GM18519 (cell line): ENCODE data around the gene RBBP8.

Experiments
- ATAC-seq: cut with Tn5 transposase; IDR thresholded peaks from one replicate; pipeline ENCODE4 v1.9.1; 2021; ENCODE audit warnings: mild to moderate bottlenecking, moderate library complexity; ENCODE audit not compliant: unreplicated experiment, low FRiP score

The RBBP8 gene

DNA sequence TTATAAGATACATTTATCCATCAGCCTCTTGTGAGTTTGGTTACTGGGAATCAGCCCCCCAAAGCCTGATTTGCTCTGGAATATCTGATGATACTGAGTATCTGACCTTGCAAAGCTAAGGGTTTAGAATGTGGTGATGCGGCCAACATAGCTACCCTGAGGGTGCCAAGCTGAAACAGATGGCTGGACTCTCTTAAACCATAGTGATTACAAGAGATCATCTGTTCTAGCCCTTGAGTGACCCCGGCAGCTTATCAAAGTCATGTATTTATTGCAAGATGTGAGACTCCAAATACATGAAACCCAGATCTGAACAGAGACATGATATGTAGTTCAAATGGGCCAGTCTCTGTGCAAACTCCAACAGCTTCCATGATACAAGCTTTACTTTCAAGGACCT lies 124.0 kb downstream of the RBBP8 start:
- no peak for ATAC-seq

DNA sequence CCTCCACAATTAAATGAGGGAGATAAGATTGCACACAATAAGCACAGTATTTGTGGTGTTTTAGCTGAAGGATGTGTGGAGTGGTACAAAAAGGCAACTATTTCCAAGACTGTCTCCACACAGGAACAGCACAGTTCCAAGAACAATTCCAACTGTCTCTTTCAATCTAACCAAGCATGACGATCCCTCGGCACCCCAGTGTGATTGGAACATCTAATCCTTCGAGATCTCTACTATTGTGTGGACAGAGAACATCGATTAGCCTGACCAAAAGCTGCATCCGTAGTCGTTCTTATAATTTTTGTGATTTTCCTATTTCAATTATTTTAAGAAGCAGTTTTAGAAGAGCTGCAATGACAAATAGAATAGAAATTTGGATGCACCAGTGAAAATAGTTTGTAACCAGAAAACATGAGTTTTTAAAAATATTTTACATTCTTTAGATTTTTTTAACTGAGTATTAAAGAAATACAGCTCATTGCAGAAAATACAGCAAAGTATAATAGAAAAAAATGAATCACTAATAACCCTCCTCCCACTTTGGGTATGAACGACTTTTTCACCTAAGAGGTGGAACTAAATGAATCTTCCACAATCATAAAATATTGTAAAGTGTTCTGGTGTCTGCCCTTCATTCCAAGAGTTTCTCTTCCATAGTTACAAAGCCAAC lies 125.8 kb downstream of the RBBP8 start:
- no peak for ATAC-seq

DNA sequence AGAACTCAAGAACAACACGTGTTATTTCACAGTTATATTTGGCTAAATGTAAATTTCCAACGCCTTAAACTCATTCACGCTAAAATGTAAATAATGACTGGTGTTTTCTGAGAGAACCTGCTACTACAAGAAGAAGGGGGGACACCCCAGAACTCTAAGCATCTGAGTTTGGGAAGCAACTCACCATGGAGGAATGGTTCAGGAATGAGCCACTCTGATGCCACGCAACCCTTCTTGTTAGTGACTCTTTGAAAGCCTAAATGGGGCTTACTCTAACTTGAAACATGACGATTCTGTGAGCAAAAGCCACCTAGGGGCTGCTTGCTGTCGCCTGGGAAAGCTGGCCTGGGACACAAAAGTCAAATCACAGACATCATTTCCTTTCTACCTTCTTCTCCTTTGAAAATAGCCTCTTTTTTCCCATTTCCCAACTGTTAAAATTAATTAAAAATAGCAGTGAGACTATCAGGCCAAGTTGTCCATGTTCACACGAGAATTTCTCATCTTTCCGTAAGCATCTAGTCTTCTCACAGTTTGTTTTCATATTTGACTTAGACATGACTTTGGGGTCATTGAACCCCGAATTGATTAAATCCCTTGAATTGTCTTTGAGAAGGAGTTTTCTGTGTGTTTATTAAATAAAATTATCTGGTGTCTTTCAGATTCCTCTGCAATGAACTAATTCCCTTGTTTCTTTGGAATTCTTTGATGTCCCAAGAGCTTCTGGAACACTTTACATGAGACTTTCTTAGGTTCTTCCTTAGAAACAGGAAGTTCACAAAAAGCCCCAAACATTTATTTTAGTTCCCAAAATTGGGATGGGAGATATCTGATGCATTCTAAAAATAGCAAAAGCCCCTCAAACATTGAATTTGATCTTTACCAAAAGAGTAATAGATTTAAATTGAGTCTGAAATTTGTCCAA lies 126.7 kb downstream of the RBBP8 start:
- ATAC-seq: no peak

DNA sequence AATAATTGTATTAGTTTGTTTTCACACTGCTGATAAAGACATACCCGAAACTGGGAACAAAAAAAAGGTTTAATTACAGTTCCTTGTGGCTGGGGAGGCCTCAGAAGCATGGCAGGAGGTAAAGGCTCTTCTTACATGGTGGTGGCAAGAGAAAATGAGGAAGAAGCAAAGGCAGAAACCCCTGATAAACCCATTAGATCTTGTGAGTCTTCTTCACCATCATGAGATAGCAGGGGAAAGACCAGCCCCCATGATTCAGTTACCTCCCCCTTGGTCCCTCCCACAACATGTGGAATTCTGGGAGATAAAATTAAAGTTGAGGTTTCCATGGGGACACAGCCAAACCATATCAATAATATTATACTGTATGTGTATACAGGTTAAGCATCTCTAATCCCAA lies 128.9 kb downstream of the RBBP8 start:
- no peak for ATAC-seq

DNA sequence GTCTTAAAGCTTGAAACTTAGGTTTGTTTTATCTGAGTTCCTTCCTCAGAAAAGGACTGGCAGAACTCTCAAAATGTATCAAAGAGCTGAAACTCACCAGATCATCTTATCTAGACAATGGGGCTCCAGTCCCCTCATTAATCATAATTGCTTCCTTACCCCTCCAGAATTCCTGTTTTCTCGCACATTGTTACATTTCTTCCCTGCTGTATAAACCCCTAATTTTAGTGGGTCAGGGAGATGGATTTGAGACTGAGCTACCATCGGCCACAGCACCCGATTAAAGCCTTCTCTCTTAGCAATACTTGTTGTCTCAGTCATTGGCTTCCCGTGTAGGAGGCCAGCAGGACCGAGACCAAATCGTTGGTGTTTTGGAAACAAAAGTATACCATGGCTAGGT lies 130.4 kb downstream of the RBBP8 start:
- no peak for ATAC-seq

DNA sequence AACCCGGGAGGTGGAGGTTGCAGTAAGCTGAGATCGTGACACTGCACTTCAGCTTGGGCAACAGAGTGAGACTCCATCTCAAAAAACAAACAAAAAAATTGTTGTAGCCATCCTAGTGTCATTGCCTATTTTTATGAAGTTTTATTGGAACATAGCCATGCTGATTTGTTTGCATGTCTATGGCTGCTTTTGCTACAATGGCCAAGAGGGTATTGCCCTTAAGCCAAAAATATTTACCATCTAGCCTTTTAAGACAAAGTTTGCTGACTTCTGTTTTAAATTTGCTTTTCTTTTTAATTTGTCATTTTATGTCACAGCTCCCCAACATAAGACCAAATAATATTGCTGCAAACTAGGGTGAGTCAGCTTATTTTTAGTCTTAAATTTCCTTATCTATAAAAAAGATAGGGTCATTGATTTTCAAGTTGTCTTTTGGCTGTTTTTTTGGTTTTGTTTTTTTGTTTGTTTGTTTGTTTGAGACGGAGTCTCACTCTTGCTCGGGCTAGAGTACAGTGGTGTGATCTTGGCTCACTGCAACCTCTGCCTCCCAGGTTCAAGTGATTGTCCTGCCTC lies 132.2 kb downstream of the RBBP8 start:
- no peak for ATAC-seq

DNA sequence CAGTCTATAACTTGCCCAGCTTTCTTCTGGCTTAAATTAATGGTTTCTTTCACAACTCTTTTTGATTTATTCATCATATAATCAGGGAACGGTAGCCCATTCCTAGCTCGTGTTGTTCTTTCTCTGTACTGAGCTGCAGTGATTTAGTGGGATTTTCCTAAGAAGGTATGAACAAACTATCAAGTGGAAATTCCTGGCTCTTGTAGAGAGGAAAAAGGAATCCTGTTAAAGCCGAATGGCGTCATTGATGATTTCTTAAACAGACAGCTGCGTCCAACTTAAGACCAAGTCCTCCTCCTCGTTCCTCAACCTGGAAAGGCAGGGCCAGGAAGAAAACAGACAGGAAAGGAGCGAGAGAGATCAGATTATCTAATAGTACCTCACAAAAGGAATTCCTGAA lies 132.9 kb downstream of the RBBP8 start:
- no peak for ATAC-seq

DNA sequence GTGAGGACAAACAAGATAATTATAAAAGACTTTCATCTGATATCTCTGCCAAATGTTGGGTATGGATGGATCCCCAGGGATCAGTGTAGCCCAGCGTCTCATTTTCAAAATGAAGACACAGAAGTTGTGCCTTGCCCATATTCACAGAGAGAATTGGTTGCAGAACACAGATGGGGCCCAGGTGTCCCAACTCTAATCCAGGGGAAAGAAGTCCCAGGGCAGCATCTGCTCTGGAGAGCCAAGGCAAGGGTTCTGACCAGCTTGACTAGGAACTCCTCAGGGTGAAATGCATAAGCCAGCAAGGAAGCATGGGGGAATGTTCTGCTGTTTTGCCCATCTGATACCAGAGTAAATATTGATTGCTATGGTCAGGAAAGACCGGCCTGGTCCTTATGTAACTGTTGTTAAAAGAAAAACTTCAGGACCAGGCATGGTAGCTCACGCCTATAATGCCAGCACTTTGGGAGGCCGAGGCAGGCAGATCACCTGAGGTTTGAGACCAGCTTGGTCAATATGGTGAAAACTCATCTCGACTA lies 133.4 kb downstream of the RBBP8 start:
- ATAC-seq: no peak

DNA sequence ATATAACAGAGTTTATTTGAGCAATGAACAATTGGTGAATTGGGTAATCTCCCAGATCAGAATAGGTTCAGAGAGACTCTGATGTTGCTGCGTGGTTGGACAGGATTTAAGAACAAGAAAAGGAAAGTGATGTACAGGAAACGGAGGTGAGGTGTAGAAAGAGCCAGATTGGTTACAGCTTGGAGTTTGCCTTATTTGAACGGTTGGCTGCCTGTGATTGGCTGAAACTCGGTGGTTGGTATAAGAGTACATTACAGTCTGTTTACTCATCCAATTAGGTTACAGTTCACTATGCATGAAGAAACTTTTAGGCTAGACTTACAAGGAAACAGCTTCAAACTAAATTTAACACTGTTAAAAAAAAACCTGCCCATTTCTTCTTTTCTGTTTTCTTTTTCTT lies 134.1 kb downstream of the RBBP8 start:
- no peak for ATAC-seq

DNA sequence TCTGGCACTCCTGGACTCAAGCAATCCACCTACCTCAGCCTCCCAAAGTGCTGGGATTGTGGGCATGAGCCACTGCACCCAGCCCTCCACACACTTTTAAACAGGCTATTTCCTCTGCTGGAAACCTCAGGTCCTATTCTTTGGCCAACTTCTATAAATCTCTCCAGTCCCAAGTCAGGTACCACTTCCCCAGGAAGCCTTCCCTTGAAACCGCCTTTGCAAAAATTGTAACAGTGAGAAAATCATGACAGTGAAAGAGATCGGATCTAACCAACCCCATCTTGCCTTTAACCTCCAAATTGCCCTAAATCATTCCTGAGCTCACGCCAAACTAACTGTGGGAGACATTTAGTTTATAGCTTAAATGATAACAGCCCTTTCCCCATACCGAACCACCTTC lies 134.9 kb downstream of the RBBP8 start:
- ATAC-seq: no peak

DNA sequence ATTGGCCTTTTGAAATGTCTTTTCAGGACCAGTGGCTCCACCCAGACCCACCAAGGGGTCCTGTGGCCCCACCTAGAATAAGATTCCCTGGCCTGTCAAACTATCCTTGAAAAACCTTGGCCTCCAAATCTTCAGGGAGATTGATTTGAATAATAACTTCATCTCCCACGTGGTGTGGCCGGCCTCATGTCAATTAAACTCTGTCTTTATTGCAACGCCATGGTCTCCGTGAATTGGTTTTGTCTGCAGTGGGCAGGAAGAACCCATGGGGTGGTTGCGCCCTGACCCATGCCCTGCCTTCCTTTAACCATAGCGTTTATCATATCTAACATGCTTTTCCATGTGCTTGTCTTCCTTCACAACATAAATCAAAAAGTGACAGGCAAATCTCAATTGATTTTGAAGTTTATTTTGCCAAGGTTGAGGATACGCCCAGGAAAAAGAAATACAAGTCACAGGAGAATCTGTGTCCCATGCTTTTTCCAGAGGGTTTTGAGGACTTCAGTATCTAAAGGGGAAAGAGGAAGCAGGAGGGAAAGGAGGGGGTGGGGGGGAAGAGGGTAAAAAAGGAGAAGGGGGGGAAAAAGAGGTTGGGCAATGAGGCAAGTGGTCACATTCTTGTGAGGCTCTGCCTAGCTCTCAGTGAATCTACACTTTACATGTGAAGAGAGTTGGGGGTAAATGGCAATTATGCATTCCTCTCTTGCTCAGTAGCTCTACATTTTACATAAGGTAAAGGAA lies 135.6 kb downstream of the RBBP8 start:
- no peak for ATAC-seq

DNA sequence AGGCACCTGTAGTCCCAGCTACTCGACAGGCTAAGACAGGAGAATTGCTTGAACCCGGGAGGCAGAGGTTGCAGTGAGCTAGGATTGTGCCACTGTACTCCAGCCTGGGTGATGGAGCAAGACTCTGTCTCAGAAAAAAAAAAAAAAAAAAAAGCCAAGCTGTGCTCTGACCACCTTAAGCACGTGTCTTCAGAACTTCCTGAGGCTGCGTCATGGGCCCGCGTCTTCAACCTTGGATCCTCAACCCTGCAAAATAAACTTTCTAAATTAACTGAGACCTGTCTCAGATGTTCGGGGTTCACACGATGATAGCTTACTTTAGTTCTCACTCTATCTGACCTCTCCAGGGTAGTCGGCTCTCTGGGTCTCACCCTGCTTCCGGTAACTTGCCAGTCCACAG lies 136.4 kb downstream of the RBBP8 start:
- ATAC-seq: no peak

DNA sequence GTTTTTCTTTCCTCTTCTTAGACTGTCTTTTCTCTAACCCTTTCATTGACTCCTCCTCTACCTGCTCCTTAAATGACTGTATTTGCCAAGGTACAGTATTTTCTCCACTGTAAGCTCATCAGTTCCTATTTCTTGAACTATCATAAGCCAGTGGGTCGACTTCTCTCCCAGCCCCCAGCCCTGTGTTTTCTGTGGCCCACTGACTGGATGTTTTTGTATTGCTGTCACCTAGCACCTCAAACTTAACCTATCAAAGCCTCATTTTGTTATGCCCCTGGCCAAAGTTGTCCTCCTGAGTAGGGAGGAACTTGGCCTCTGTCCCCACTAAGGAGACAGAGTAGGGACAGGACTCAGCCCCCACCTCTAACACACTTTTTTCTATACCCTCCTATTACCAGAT lies 136.8 kb downstream of the RBBP8 start:
- no peak for ATAC-seq

DNA sequence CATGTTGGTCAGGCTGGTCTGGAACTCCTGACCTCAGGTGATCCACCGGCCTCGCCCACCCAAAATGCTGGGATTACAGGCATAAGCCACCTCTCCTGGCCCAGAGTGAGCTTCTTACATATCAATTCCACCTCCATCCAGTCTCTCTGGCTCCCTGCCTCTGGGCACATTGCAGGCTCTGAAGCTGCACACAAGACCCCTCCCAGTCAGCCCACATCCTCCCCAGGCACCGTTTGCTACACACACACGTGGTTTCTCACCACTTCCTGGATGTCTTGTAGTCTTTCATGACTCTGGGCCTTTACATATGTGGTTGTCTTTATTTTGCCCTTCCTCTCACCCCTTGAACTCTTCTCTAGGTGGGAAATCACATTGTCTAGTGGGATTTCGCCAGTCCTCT lies 138.2 kb downstream of the RBBP8 start:
- ATAC-seq: peak; percentile 92

DNA sequence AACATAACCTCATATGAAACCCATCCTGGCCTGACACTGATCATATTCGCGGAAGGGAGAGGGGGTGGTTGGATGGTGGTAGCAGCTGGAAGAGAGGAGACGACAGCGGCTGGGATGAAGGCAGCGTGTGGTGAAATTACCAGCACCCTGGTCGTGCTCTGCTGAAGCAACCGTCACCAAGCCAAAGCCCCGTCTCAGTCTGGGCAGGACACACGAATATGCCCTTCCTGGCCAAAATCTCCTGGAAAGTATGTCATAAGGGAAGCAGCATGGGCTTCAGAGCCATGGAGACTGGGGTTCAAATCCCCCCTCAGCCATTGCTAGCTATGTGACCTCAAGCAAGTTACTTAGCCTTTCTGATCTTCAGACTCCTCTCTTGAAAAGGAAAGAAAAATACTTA lies 139.0 kb downstream of the RBBP8 start:
- no peak for ATAC-seq

DNA sequence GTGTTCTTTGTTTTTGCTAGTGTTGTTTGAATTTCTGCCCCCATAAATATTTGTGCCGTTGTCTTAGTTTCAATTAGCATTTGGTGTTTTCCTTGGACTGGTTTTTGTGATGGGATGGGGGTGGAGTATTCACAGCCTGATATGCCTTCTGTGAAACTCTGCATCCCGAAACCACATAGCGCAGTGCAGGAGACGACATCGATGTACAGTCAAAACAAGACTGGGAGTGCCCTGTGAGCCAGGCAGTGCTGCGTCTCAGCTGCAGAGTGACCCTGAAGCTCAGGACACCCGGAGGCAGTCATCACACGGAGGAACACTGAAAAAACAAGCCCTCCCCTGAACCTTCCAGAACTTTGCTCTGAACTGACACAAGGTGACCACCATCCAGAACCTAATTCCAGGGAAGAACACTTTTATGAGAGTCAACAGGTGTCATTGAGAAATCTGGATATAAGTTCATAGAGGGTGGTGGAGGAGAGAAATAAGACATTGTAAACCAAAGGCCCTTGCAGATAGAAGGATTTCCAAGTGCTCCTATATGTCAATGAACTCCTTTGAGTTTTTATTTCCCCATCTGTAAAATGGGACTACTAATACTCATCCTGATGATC lies 141.0 kb downstream of the RBBP8 start:
- ATAC-seq: no peak
